HG03521 (cell line): ENCODE data around the gene GSC2.

ENCODE experiments used
- ATAC-seq: cut with Tn5 transposase; IDR thresholded peaks from one replicate; pipeline ENCODE4 v1.9.1; 2021; ENCODE audit warnings: mild to moderate bottlenecking, moderate library complexity; ENCODE audit not compliant: unreplicated experiment

The GSC2 gene, protein sequence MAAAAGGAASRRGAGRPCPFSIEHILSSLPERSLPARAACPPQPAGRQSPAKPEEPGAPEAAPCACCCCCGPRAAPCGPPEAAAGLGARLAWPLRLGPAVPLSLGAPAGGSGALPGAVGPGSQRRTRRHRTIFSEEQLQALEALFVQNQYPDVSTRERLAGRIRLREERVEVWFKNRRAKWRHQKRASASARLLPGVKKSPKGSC

GRCh38 chr22:19149991-19150390, at the start of gene GSC2:
TSS of gene GSC2 (minus strand) at chr22:19150292. CDS start at chr22:19150283, 9 bp downstream.
- ATAC-seq: no peak

GRCh38 chr22:19199479-19199878, 49.4 kb upstream of the GSC2 start:
- no peak for ATAC-seq

GRCh38 chr22:19197997-19198865, 48.1 kb upstream of the GSC2 start:
- no peak for ATAC-seq

DNA sequence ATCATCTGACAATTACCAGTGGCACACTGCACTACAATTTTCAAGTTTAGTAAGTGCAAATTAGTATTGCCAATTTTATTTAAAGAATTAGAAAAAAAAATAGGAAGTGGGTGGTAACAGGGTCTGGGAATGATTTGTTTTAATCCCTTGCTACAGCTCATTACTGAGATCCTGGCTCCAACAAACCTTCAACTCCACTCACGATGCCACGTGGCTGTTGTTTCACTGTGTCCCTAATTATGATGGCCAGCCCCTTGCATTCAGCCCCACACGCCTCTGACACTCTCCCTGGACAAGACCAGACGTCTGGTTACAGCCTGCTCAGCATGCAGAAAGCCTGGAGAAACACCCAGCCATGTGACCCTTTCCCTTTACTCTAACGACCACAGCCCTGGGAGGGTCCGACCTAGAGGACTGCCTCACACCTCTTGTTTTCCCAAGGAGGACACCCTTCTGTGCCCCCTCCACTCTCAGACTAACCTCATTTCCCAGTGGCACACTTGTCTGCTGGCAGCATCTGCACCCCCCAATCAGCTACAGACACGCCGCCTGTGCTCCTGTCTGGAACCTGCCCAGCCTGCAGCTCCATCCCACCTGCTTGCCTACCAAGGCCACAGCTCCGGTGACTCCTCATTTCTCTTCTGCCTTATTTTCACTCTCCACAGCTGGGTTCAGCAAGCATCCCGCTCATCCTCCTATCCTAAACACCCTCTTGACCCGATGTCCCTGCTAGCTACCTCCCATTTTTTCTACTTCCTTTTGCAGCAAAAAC, 46.9 kb upstream of the GSC2 start:
- ATAC-seq: no peak

- no peak for ATAC-seq
Observed at GRCh38 chr22:19195796-19196731, 46.0 kb upstream of the GSC2 start.

DNA sequence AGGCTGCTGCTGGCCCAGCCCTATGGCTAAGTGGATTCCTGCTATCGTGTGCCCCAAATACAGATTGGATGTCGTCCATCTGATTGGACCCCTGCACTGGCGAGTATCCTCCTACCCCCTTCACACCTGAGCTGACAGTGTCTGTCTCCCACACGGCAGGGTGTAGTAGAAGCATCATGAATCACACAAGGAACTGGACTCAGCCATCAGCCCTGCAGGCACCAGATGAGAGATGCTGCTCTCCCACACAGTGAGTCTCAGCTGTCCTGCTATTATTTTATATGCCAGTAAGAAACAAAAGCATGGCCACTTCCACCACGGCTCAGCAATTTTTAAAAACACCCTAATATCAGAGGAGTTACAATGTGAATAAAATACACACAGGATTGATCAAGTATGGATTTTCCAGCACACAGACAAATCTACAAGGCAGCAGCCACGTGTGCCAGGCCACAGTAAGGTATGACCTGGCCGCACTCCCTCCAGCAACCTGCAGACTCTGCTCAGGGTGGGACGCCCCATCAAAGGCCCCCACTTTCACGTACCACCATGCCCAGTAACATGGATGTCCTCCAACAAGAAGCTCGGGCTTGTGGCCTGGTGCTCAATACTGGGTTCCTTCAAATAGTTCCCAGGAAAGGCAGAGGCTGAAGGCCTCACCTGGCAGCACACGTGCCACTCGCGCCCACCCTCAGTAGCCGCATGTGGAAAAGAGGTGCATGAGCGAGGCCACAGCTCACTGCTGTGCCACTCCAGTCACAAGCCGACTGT, 44.9 kb upstream of the GSC2 start:
- ATAC-seq: no peak

GRCh38 chr22:19193879-19194278, 43.8 kb upstream of the GSC2 start:
- no peak for ATAC-seq

GRCh38 chr22:19187716-19188563, 37.8 kb upstream of the GSC2 start:
- ATAC-seq: no peak

- ATAC-seq: no peak
Observed at GRCh38 chr22:19184276-19184997, 34.3 kb upstream of the GSC2 start.

- no peak for ATAC-seq
Observed at GRCh38 chr22:19183216-19183615, 33.1 kb upstream of the GSC2 start.

DNA sequence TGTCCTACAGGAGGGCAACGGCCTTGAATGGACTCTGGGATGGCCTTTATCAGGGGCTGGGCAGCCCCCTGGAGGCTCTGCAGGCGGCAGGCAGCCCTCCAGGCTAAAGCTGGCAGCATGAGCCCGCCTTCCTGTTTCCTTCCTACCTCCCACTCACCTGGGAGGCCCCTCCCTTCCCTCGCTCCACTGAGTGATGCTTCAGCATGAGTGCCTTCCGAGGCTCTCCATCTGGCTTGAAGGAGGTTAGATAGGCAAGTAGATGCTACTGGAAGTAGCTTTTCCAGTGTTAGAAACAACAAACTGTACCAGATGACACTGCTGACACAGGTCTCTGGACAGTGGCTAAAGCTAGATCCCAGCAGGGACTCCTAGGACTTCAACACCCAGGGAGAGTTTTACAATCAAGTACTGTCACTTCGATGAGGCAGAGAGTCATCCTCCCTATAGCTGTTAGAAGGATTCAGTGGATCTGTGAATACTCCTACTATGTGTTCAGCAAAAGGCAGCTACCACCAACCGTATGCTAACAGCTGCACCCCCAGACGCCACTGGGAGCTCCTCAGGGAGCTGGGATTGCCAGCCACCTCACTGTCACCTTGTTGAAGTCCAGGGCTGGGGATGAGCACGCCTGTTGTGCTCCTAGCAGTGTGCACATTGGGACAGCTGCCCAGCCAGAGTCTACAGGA, 32.5 kb upstream of the GSC2 start:
- no peak for ATAC-seq

GRCh38 chr22:19181786-19182471, 31.8 kb upstream of the GSC2 start:
- no peak for ATAC-seq

GRCh38 chr22:19180740-19181410, 30.8 kb upstream of the GSC2 start:
- no peak for ATAC-seq

- no peak for ATAC-seq
Observed at GRCh38 chr22:19180234-19180633, 30.1 kb upstream of the GSC2 start.

DNA sequence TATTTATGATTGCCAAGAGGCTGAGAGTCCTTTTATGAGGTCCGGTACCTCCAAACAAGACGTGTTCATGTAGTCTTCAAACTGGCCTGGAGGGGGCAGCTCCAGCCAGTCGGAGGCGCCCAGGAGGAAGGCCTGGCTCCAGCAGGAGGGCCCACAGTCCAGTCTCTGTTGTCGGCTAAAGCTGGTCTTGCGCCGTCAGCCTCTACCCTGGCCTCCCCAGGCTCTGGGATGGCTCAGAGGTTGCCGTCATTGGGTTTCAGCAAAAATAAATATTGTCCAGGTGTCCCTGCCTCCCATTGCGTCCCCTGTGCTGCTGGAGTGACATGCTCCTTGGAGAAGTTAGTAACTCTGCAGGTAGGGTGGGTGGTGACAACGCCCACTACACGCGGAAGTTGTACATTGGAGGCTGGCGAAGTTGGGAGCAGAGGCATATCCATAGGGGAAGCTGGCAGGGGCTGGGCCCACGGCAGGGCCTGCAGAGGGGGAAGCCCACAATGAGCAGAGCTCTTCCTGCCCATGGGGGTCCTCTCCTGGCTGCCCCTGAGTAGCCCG, 29.5 kb upstream of the GSC2 start:
- ATAC-seq: no peak
